ENCODE results near the gene TAOK1.
A peak's percentile ranks its signal among the peaks of the same experiment; 100 is the strongest.

Gene TAOK1

GRCh38 chr17:29592850-29593551 lies 202.8 kb downstream of the TAOK1 start, which contains the start of gene ANKRD13B:
Gene ANKRD13B, plus strand, starts transcription at chr17:29593132. Its CDS starts 490 bp downstream, at chr17:29593622.
- Mint-ChIP-seq H3K27ac (no peak within 1 kb of the TSS), H3K4me3 (peak within 1 kb of the TSS; percentile 79 to 80), H3K4me1 (ENCODE audit: low read depth in 2 of 2) (peaks cover 19 to 36% of the 10 kb centered on the region in 2 donors), H3K27me3 (no peaks in the 10 kb centered on the region), H3K9me3 (no peaks in the 10 kb centered on the region), H3K36me3 (ENCODE audit: insufficient read depth) (peaks cover 4% of the 10 kb centered on the region)
- DNase-seq (no peak), ATAC-seq (replicated peaks) (peak; percentile 10)

DNA sequence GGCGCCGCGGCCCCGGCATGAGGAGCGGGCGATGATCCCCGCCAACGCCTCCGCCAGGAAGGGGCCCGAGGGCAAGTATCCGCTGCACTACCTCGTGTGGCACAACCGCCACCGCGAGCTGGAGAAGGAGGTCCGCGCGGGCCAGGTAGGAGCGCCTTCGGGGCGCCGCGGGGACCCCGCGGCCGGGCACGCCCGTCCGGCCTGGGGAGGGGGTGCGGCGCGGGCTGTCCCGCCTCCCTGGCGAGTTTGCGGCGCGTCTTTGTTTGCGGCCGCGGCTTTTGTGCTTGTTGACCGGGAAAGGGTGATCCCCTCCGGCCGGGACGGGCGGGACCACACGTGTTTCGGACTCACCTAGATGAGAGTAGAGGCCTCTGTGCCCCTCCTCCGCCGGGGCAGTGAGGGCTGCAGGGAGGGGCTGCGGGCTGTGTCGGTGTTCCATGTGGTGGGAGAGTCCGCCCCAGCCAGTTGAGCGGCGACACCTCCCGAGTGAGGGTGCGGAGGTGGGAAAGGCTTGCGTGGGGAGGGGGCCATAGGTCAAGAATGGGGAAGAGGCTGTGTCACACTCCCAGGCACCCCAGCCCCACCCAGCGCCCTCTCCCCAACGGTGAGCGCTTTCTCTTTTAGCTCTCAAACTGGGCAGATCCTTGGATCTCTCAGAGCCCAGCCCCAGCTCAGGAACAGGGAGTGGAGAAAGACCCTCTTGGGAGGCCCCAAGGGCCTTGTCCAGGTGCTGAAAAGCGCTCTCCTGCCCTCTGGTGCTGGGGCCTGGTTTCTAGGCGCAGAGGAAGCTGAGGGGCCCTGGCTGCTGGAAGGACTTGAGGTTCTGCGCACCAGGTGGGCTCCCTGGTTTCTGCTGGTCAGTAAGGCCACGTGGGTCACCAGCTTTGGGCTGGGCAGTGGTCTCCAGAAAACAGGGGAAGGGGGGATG lies 203.7 kb downstream of the TAOK1 start:
- H3K36me3 Mint-ChIP-seq (ENCODE audit: insufficient read depth): no peaks in the 10 kb centered on the region
- H3K4me1 Mint-ChIP-seq (ENCODE audit: low read depth in 2 of 2): peaks cover 13 to 30% of the 10 kb centered on the region in 2 donors
- H3K27me3 Mint-ChIP-seq: no peaks in the 10 kb centered on the region
- H3K27ac Mint-ChIP-seq: no peak overlapping the region
- peak overlapping the region; percentile 65 to 74 for H3K4me3 Mint-ChIP-seq
- ATAC-seq (replicated peaks) (no peak), DNase-seq (no peak)
- H3K9me3 Mint-ChIP-seq: no peaks in the 10 kb centered on the region

DNA sequence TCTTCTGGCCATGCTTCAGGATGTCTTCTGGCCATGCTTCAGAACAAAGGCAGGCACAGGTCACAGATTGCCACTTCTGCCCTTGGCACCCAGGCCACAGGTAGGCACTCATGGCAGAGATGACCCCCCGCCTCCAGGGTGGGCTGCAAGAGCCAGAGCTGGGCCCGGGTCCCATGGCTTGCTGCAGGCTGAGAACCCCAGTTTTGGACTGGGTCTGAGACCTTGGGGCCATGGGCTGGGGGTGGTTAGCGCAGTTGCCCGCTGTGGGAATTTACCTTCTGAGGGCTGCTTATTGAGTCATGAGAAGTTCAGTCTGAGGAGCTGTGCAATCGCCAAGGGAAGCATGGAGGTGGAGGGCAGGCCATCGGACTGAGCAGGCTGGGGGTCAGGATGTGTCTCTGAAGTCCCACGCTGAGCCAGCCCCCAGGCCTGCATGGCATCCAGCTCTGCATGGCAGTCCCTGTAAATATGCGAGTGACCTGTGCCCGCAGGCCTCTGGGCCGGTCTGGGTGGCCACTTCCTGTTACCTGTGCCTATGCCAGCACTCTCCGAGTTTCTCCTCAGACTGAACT lies 204.4 kb downstream of the TAOK1 start:
- Mint-ChIP-seq H3K4me1 (ENCODE audit: low read depth in 2 of 2) (peaks cover 13 to 30% of the 10 kb centered on the region in 2 donors), H3K27ac (no peak overlapping the region), H3K36me3 (ENCODE audit: insufficient read depth) (peaks cover under 1% of the 10 kb centered on the region), H3K4me3 (peak overlapping the region; percentile 65 to 74), H3K9me3 (no peaks in the 10 kb centered on the region), H3K27me3 (no peaks in the 10 kb centered on the region)
- ATAC-seq (replicated peaks) (no peak), DNase-seq (no peak)

DNA sequence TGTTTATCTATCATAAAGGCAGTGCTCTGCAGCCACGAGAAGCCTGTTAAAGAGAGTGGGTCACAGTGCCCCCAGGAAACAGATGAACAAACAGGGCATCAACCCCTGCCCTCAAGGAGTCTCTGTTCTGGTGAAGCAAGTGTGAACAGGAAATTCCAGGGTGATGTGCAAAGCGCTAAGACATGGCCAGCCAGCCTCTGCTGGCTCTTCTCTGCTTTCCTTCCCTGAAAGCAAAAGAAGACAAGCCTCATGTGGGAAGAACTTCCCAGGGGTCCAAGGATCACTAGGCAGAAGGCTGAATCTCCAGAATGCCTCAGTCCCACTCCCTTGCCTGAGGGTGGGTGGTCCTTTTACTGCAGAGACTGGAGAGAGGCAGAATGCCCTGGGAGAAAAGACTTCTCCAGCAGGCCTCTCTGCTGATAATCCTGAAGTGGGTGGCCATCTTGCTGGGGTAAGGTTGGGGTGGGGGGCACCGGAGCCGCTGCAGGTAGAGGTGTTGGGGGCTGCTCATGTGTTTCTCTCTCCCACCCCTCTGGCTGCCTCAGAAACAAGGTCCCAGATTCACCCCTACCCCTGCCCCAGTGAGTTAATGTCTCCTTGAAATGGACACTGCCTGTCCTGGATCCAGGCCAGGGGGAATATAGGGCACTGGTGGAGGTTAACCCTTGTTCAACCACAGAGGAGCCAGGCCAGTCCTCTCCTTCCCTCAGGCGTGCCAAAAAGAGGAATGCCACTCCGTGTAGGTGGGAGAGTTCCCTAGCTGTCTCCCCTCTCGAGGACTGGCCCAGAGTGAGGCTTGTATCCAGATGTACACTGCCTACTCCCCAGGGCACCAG lies 205.2 kb downstream of the TAOK1 start:
- ATAC-seq (replicated peaks): no peak
- H3K36me3 Mint-ChIP-seq (ENCODE audit: insufficient read depth): peaks cover 6% of the 10 kb centered on the region
- H3K27me3 Mint-ChIP-seq: no peaks in the 10 kb centered on the region
- no peak for DNase-seq
- H3K4me1 Mint-ChIP-seq (ENCODE audit: low read depth in 2 of 2): peaks cover 7 to 25% of the 10 kb centered on the region in 2 donors
- no peak overlapping the region for H3K27ac Mint-ChIP-seq
- no peaks in the 10 kb centered on the region for H3K9me3 Mint-ChIP-seq
- no peak overlapping the region for H3K4me3 Mint-ChIP-seq

- Mint-ChIP-seq H3K4me1 (ENCODE audit: low read depth in 2 of 2) (peaks cover 4 to 18% of the 10 kb centered on the region in 2 donors), H3K27ac (no peak overlapping the region), H3K36me3 (ENCODE audit: insufficient read depth) (peaks cover 8% of the 10 kb centered on the region), H3K4me3 (no peak overlapping the region), H3K27me3 (no peaks in the 10 kb centered on the region), H3K9me3 (no peaks in the 10 kb centered on the region)
- DNase-seq: no peak
- no peak for ATAC-seq (replicated peaks)
Measured at GRCh38 chr17:29595943-29596774, 206.0 kb downstream of the TAOK1 start.

DNA sequence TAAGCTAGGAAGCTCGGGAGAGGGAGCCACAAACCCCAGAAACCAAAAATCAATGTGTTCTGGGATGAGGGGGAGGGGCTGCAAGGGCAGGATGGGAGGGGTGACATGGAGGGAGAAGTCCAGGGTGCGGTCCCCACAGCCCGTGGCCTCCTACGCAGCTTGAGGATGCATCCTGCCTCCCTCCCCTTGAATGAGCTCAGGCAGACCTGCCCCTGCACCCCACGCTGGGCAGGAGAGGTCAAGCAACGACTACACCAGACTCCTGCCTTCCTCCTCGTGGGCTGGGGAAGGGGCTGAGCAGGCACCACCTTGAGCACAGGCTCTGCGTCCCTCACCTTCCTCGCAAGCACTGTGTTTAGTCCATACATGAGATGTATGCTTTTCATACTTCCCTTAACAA lies 206.6 kb downstream of the TAOK1 start:
- H3K27me3 Mint-ChIP-seq: no peaks in the 10 kb centered on the region
- H3K4me1 Mint-ChIP-seq (ENCODE audit: low read depth in 2 of 2): peaks cover 4 to 11% of the 10 kb centered on the region in 2 donors
- no peaks in the 10 kb centered on the region for H3K9me3 Mint-ChIP-seq
- H3K4me3 Mint-ChIP-seq: no peak overlapping the region
- no peak overlapping the region for H3K27ac Mint-ChIP-seq
- no peak for DNase-seq
- ATAC-seq (replicated peaks): no peak
- peaks cover 8% of the 10 kb centered on the region for H3K36me3 Mint-ChIP-seq (ENCODE audit: insufficient read depth)

GRCh38 chr17:29597361-29598172 lies 207.4 kb downstream of the TAOK1 start:
- H3K9me3 Mint-ChIP-seq: no peaks in the 10 kb centered on the region
- DNase-seq: no peak
- no peak for ATAC-seq (replicated peaks)
- H3K36me3 Mint-ChIP-seq (ENCODE audit: insufficient read depth): peaks cover 8% of the 10 kb centered on the region
- no peak overlapping the region for H3K27ac Mint-ChIP-seq
- H3K4me3 Mint-ChIP-seq: no peak overlapping the region
- H3K4me1 Mint-ChIP-seq (ENCODE audit: low read depth in 2 of 2): peaks cover 4 to 9% of the 10 kb centered on the region in 2 donors
- H3K27me3 Mint-ChIP-seq: no peaks in the 10 kb centered on the region

Data from effector memory CD8-positive, alpha-beta T cell (primary cell).